OCI-LY7 (cell line): ENCODE measurements around the gene SCAMP2.

Source experiments
- CTCF ChIP-seq: fragments of 200-600 bp; sonication (generic); conservative IDR thresholded peaks from 2 replicates; pipeline ENCODE4 v1.5.1; 2014; ENCODE audit warnings: mild to moderate bottlenecking, antibody characterized with exemption, low read length, moderate library complexity, mixed read lengths
- EZH2phosphoT487 ChIP-seq: fragments of 200-600 bp; sonication (generic); IDR thresholded peaks from 2 replicates; pipeline ENCODE4 v1.6.1; 2018; ENCODE audit warnings: low read depth, borderline replicate concordance, mild to moderate bottlenecking, mixed run types, antibody characterized with exemption, low read length, moderate library complexity, mixed read lengths

- TF ChIP-seq CTCF, result no peak
- TF ChIP-seq EZH2phosphoT487, result no peak
These were observed 31.1 kb upstream of the SCAMP2 start for GRCh38 chr15:74904190-74904805.
